ENCODE data around the gene RPS27.

The RPS27 gene

GRCh38 chr1:153990468-153991150, at the start of gene RPS27:
TSS of gene RPS27 (plus strand) at chr1:153990762. CDS start at chr1:153990797, 35 bp downstream.
- DNase-seq, result peak; percentile 97

GRCh38 chr1:153941826-153942725, 48.5 kb upstream of the RPS27 start:
- no peak for DNase-seq

GRCh38 chr1:153942766-153943549, 47.6 kb upstream of the RPS27 start:
- no peak for DNase-seq

GRCh38 chr1:153944005-153944826, 46.3 kb upstream of the RPS27 start:
- DNase-seq, result no peak

- DNase-seq, result no peak
Observed at GRCh38 chr1:153944827-153945117, 45.8 kb upstream of the RPS27 start.

GRCh38 chr1:153945131-153945794, 45.3 kb upstream of the RPS27 start:
- peak; percentile 83 for DNase-seq

- DNase-seq, result peak; percentile 83
Observed at GRCh38 chr1:153945795-153946621, 44.6 kb upstream of the RPS27 start.

GRCh38 chr1:153946622-153947241, 43.8 kb upstream of the RPS27 start, which contains the start of gene DENND4B:
TSS of gene DENND4B (minus strand) at chr1:153946718. CDS start at chr1:153944374, 2,344 bp downstream.
- DNase-seq, result peak; percentile 87

- DNase-seq, result no peak
Observed at GRCh38 chr1:153951183-153951582, 39.4 kb upstream of the RPS27 start.

GRCh38 chr1:153951801-153952200, 38.8 kb upstream of the RPS27 start:
- DNase-seq, result no peak

- no peak for DNase-seq
Observed at GRCh38 chr1:153953859-153954365, 36.6 kb upstream of the RPS27 start.

GRCh38 chr1:153954826-153955225, 35.7 kb upstream of the RPS27 start:
- DNase-seq, result no peak

GRCh38 chr1:153956997-153957715, 33.4 kb upstream of the RPS27 start:
- DNase-seq, result no peak

GRCh38 chr1:153957744-153958110, 32.8 kb upstream of the RPS27 start:
- peak; percentile 51 for DNase-seq

- DNase-seq, result peak; percentile 99
Observed at GRCh38 chr1:153958111-153958960, 32.2 kb upstream of the RPS27 start, which contains the start of gene CRTC2. TSS of gene CRTC2 (minus strand) at chr1:153958612. CDS start at chr1:153958497, 115 bp downstream.

- DNase-seq, result no peak
Observed at GRCh38 chr1:153958961-153959260, 31.7 kb upstream of the RPS27 start.

GRCh38 chr1:153959454-153959853, 31.1 kb upstream of the RPS27 start:
- DNase-seq, result no peak

- no peak for DNase-seq
Observed at GRCh38 chr1:153960206-153960605, 30.4 kb upstream of the RPS27 start.

- no peak for DNase-seq
Observed at GRCh38 chr1:153961421-153961820, 29.1 kb upstream of the RPS27 start.
